H9 (cell line): ENCODE measurements around the gene GTF2E1. TPM values are rescaled to one million over a fixed set of nuclear protein-coding genes. Genes with fewer than 3 reads are reported as not detected.

Experiments
- DNase-seq: peaks from one replicate; pipeline ENCODE4 v3.0.0-alpha.2; 2017
- H2AFZ ChIP-seq: one replicate; pipeline ENCODE4 v1.6.1; 2013; ENCODE audit warnings: mild to moderate bottlenecking, low read length, control low read depth, moderate library complexity
- H2AK5ac ChIP-seq: 2 replicates; pipeline ENCODE4 v1.6.1; 2013; ENCODE audit warnings: low read length, control low read depth, mixed read lengths; ENCODE audit not compliant: insufficient read length
- H2BK120ac ChIP-seq: one replicate; pipeline ENCODE4 v1.6.1; 2013; ENCODE audit warnings: low read depth, mild to moderate bottlenecking, low read length, control low read depth, inconsistent platforms; ENCODE audit not compliant: poor library complexity, severe bottlenecking
- H2BK12ac ChIP-seq: 2 replicates; pipeline ENCODE4 v1.6.1; 2013; ENCODE audit warnings: low read length, control low read depth, mixed read lengths, low read depth; ENCODE audit not compliant: insufficient read length
- H2BK15ac ChIP-seq: 2 replicates; pipeline ENCODE4 v1.6.1; 2013; ENCODE audit warnings: low read depth, low read length, control low read depth
- H2BK20ac ChIP-seq: one replicate; pipeline ENCODE4 v1.6.1; 2013; ENCODE audit warnings: low read depth, mild to moderate bottlenecking, low read length, control low read depth, inconsistent platforms; ENCODE audit not compliant: poor library complexity, severe bottlenecking
- H2BK5ac ChIP-seq: 2 replicates; pipeline ENCODE4 v1.6.1; 2013; ENCODE audit warnings: low read length, control low read depth, mixed read lengths; ENCODE audit not compliant: insufficient read length
- H3K14ac ChIP-seq: 2 replicates; pipeline ENCODE4 v1.6.1; 2013; ENCODE audit warnings: low read length, control low read depth; ENCODE audit not compliant: insufficient read depth
- H3K18ac ChIP-seq: 2 replicates; pipeline ENCODE4 v1.6.1; 2013; ENCODE audit warnings: low read depth, mild to moderate bottlenecking, mixed read lengths, low read length, control low read depth; ENCODE audit not compliant: insufficient read length
- H3K23ac ChIP-seq: 2 replicates; pipeline ENCODE4 v1.6.1; 2013; ENCODE audit warnings: low read length, control low read depth, mixed read lengths, low read depth; ENCODE audit not compliant: insufficient read length
- H3K23me2 ChIP-seq: 2 replicates; pipeline ENCODE4 v1.6.1; 2013; ENCODE audit warnings: low read depth, mild to moderate bottlenecking, mixed read lengths, low read length, control low read depth; ENCODE audit not compliant: insufficient read length, poor library complexity, severe bottlenecking
- H3K27ac ChIP-seq: 2 replicates; pipeline ENCODE4 v1.5.1; 2013; ENCODE audit warnings: low read length, control low read depth, mixed read lengths, low read depth; ENCODE audit not compliant: insufficient read length
- H3K27me3 ChIP-seq: 2 replicates; pipeline ENCODE4 v1.6.1; 2013; ENCODE audit warnings: low read length, control low read depth, inconsistent platforms; ENCODE audit not compliant: insufficient read depth
- H3K4ac ChIP-seq: 2 replicates; pipeline ENCODE4 v1.6.1; 2013; ENCODE audit warnings: low read depth, mild to moderate bottlenecking, control low read depth, inconsistent platforms, low read length, moderate library complexity
- H3K4me1 ChIP-seq: 2 replicates; pipeline ENCODE4 v1.6.1; 2013; ENCODE audit warnings: low read length, control low read depth, inconsistent platforms; ENCODE audit not compliant: insufficient read depth
- H3K4me2 ChIP-seq: 2 replicates; pipeline ENCODE4 v1.6.1; 2013; ENCODE audit warnings: low read length, control low read depth, mixed read lengths; ENCODE audit not compliant: insufficient read length, insufficient read depth
- H3K56ac ChIP-seq: 2 replicates; pipeline ENCODE4 v1.6.1; 2013; ENCODE audit warnings: low read depth, mild to moderate bottlenecking, mixed read lengths, low read length, control low read depth; ENCODE audit not compliant: insufficient read length
- H3K79me1 ChIP-seq: 2 replicates; pipeline ENCODE4 v1.6.1; 2013; ENCODE audit warnings: low read depth, mild to moderate bottlenecking, moderate library complexity, low read length, control low read depth, inconsistent platforms; ENCODE audit not compliant: insufficient read depth, poor library complexity, severe bottlenecking
- H3K79me2 ChIP-seq: 2 replicates; pipeline ENCODE4 v1.6.1; 2013; ENCODE audit warnings: low read length, control low read depth, inconsistent platforms; ENCODE audit not compliant: insufficient read depth
- H3K9ac ChIP-seq: 2 replicates; pipeline ENCODE4 v1.6.1; 2013; ENCODE audit warnings: low read length, control low read depth, mixed read lengths; ENCODE audit not compliant: insufficient read length; ENCODE audit errors: extremely low read depth
- H3K9me3 ChIP-seq: one replicate; pipeline ENCODE4 v1.6.1; 2013; ENCODE audit warnings: low read depth, low read length, inconsistent platforms; ENCODE audit not compliant: control insufficient read depth
- H3T11ph ChIP-seq: one replicate; pipeline ENCODE4 v1.6.1; 2013; ENCODE audit warnings: mild to moderate bottlenecking, low read length, control low read depth, inconsistent platforms
- H4K20me1 ChIP-seq: one replicate; pipeline ENCODE4 v1.6.1; 2013; ENCODE audit not compliant: control insufficient read depth, insufficient read length, insufficient read depth
- H4K5ac ChIP-seq: 2 replicates; pipeline ENCODE4 v1.6.1; 2013; ENCODE audit warnings: low read depth, mild to moderate bottlenecking, mixed read lengths, low read length, control low read depth; ENCODE audit not compliant: insufficient read length
- H4K8ac ChIP-seq: replicated peaks from 2 replicates; pipeline ENCODE4 v1.6.1; 2013; ENCODE audit warnings: low read length, control low read depth, mixed read lengths, low read depth; ENCODE audit not compliant: insufficient read length
- H4K91ac ChIP-seq: 2 replicates; pipeline ENCODE4 v1.6.1; 2013; ENCODE audit warnings: low read depth, mild to moderate bottlenecking, moderate library complexity, mixed read lengths, low read length, control low read depth; ENCODE audit not compliant: insufficient read length
- H3K27ac Mint-ChIP-seq, 3 experiments: 2 replicates in 2 of 3; 3 replicates in 1 of 3; pipeline ENCODE4 v1.8.0; 2020 to 2021; ENCODE audit warnings: mixed read lengths in 3 of 3, mild to moderate bottlenecking in 1 of 3, moderate library complexity in 1 of 3
- H3K27me3 Mint-ChIP-seq: 2 replicates; pipeline ENCODE4 v1.8.0; 2021; ENCODE audit warnings: low read depth, mild to moderate bottlenecking, moderate library complexity, mixed read lengths
- H3K36me3 Mint-ChIP-seq, 3 experiments: 2 replicates in 2 of 3; 3 replicates in 1 of 3; pipeline ENCODE4 v1.8.0; 2020 to 2021; ENCODE audit warnings: low read depth in 3 of 3, mixed read lengths in 3 of 3; ENCODE audit not compliant: insufficient read depth in 1 of 3
- H3K4me1 Mint-ChIP-seq, 2 experiments: 2 replicates each; pipeline ENCODE4 v1.8.0; 2020; ENCODE audit warnings: mixed read lengths in 2 of 2
- H3K4me3 Mint-ChIP-seq, 2 experiments: 2 replicates in 1 of 2; 3 replicates in 1 of 2; pipeline ENCODE4 v1.8.0; 2020 to 2021; ENCODE audit warnings: mild to moderate bottlenecking in 2 of 2, mixed read lengths in 2 of 2, moderate library complexity in 1 of 2
- H3K9me3 Mint-ChIP-seq, 2 experiments: 2 replicates in 1 of 2; 3 replicates in 1 of 2; pipeline ENCODE4 v1.8.0; 2020; ENCODE audit warnings: mild to moderate bottlenecking in 2 of 2, mixed read lengths in 2 of 2, moderate library complexity in 1 of 2
- CTCF ChIP-seq: fragments of 200-600 bp; sonication (generic); conservative IDR thresholded peaks from 3 replicates; pipeline ENCODE4 v1.8.0; 2021; ENCODE audit warnings: antibody characterized with exemption, mild to moderate bottlenecking
- WGBS: extraction: QIAGEN DNeasy Blood & Tissue Kit; methylation state at CpG from one replicate; pipeline ENCODE4 v1.1.7; 2013; ENCODE audit warnings: missing lambda C conversion rate, low lambda C conversion rate, mixed read lengths; ENCODE audit not compliant: insufficient read length; ENCODE audit errors: extremely low coverage; 5-methylcytosine and 5-hydroxymethylcytosine counted together
- total RNA-seq: library from RNA; stranded (reverse); gene quantifications from 2 replicates; pipeline ENCODE4 v1.2.1, GENCODE V29; 2021

The GTF2E1 gene
- total RNA-seq, 1 experiment from 2014 or later = 88.8 TPM

- no peak for DNase-seq
- Histone ChIP-seq H2BK120ac (no peak overlapping the region), H3K27me3 (no peaks in the 10 kb centered on the region), H3K18ac (no peak overlapping the region), H2BK12ac (no peak overlapping the region), H3K56ac (no peak overlapping the region), H3K14ac (no peak overlapping the region), H3K4ac (no peak overlapping the region), H4K91ac (no peak overlapping the region), H2AK5ac (no peak overlapping the region), H3K27ac (no peak overlapping the region), H3K4me2 (no peak overlapping the region), H3K4me1 (peaks cover 5% of the 10 kb centered on the region; the same call in 1 of the 2 replicates), H3K23ac (no peak overlapping the region), H2BK5ac (no peak overlapping the region), H3K9ac (no peak overlapping the region), H2BK20ac (no peak overlapping the region), H4K8ac (no peak overlapping the region), H3T11ph (no peak overlapping the region), H2AFZ (no peak overlapping the region), H2BK15ac (no peak overlapping the region), H3K79me1 (no peaks in the 10 kb centered on the region), H4K5ac (no peak overlapping the region), H4K20me1 (no peaks in the 10 kb centered on the region), H3K79me2 (no peaks in the 10 kb centered on the region), H3K9me3 (no peaks in the 10 kb centered on the region), H3K23me2 (no peaks in the 10 kb centered on the region)
- Mint-ChIP-seq H3K27me3 (no peaks in the 10 kb centered on the region), H3K4me1 (peaks cover 11 to 15% of the 10 kb centered on the region in 2 experiments), H3K9me3 (no peaks in the 10 kb centered on the region), H3K36me3 (peaks cover 15 to 30% (median 22%) of the 10 kb centered on the region in 3 experiments; a peak in 6 of 7 replicates), H3K4me3 (no peak overlapping the region), H3K27ac (no peak overlapping the region)
- WGBS = no CpG with 5 or more reads among the region's 4 CpGs
- no peak for TF ChIP-seq CTCF
Observed at GRCh38 chr3:120775411-120775810, 32.9 kb downstream of the GTF2E1 start.
